NCI-H2171 (cell line): ENCODE results near the gene FIGNL2.
"Not testable (repeated sequence)": the region's sequence is repeated elsewhere in the genome, so short reads cannot be mapped to it uniquely, and the experiment has no call there.

Source experiments
- DNase-seq: peaks from one replicate; lab custom pipeline; 2025; lab: John Stamatoyannopoulos, UW

Gene FIGNL2, protein sequence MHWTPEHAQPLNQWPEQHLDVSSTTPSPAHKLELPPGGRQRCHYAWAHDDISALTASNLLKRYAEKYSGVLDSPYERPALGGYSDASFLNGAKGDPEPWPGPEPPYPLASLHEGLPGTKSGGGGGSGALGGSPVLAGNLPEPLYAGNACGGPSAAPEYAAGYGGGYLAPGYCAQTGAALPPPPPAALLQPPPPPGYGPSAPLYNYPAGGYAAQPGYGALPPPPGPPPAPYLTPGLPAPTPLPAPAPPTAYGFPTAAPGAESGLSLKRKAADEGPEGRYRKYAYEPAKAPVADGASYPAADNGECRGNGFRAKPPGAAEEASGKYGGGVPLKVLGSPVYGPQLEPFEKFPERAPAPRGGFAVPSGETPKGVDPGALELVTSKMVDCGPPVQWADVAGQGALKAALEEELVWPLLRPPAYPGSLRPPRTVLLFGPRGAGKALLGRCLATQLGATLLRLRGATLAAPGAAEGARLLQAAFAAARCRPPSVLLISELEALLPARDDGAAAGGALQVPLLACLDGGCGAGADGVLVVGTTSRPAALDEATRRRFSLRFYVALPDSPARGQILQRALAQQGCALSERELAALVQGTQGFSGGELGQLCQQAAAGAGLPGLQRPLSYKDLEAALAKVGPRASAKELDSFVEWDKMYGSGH

DNA sequence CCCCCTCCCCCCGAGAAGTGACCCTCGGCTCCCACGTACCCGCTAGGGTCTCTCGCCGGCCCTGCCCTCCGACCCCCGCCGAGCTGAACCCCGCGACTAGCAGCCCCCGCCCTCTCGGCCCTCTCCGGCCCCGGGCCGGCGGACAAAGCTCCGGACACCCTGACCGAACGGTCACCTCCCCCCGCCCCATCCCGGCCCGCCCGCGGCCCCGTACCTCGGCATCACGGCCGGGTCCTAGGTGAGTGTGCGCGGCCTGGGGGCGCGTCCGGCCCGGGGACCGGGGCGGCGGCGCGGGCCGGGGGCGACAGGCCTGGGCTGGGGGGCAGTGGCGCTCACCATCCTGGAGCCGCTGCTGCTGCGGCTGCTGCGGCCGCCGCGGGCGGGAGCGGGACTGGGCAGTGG, at the start of gene FIGNL2:
Gene FIGNL2, minus strand, starts transcription at position 393 of the 402 bp plus-strand sequence. CDS start 26,305 bp downstream, outside the sequence.
- DNase-seq = no peak

DNA sequence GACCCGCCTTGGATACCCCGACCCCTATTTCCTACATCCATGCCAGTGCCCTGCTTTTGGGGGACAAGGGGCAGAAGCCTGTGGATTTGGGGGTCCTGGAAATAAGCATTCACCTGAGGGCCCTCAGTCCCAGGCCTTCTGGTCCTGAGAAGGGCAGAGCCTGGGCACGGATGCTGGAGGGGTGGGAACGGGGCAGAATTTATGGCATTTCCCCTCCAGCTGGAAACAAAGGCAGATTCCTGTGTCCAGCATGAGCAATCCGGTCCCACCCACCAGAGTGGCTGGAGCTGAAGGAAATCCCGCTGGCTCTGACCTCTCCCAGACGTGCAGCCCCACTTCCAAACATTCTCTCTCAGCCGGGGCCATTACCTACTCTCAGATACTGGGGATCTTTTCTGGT, 48.7 kb upstream of the FIGNL2 start:
- DNase-seq = no peak

DNA sequence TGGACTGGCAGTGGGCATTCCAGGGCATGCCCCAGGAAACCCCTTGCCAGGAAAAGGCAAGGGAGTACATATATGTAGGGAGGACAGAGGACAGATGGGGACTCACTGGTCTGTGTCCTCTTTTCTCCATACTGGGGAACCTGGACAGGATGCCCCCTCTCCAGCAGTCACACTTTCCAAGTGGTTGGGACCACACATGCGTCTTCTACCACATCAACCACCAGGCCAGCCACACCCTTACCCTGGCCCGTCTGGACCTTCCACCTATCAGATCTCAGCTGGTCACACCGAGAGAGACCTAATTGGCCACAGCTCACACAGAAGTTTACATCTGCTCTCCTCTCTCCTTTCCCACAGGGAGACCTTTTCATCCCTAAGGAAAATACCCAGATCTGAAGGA, 47.7 kb upstream of the FIGNL2 start:
- no peak for DNase-seq

DNA sequence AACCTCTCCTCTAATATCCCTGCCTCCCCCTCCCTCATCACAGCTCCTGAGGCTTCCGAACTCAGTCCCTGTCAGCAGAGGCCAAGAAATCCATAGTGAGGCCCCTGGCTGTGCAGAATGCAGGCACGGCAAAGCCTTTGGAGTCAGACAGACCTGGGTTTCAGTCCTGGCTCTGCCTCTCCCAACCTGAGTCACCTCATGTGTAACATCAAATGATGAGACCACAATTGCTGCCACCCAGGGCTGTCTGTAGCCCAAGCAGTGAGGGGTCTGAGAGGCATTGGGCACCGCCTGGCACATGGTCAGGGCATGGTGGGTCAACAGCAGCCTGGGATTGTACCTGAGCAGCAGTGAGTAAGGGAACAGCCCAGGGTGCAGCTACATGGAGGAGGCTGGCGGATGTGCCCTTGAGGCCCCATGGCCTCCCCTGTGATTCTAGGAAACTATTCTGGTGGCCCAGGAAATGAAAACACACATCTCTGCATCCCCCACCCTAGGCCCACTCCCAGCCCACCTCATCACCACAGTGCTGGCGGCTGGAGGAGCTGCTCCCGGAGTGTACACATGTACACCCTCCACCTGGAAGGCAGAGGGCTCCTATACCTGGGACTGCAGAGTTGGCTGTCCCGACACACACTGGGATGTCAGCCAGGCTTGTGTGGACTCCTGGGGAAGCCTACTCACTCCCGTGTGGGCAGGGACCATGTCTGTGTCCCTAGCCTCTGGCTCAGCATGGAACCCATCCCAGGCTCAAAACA, 47.0 kb upstream of the FIGNL2 start:
- no peak for DNase-seq

DNA sequence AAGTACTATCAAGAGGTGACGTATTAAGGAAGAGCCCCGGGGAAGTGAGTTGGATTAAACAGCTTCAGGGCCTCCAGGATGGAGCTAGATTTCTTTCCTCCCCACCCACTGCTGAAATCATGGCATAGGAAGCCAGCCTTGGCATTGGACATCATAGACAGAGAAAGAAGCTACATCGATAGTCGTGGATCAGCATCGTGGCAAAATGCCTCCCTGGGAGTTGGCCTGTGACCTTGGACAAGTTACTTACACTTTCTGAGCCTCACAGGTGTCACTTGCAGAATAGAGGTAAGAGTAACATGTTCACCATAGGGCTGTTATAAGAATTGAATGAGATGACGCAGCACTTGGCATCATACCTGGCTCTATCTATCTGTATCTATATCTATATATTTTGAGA, 45.3 kb upstream of the FIGNL2 start:
- DNase-seq = no peak

DNA sequence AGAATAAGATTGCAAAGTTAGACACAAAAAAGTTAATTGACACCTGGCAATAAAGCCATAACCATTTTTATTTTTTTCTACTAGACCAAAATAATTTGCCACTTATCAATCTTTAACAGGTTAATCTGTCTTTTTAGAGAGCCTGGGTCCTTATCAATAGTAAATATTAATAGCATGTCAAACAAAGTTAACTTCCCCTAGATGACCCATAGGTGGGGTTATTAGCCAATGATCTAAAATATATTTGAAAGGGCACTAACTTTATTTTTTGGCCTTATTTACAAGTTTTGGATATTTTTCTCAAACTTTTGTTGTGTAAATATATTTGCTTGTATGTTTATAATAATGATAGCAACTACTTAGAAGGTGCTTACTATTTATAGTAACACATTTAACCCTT, 43.3 kb upstream of the FIGNL2 start:
- DNase-seq = no peak

DNA sequence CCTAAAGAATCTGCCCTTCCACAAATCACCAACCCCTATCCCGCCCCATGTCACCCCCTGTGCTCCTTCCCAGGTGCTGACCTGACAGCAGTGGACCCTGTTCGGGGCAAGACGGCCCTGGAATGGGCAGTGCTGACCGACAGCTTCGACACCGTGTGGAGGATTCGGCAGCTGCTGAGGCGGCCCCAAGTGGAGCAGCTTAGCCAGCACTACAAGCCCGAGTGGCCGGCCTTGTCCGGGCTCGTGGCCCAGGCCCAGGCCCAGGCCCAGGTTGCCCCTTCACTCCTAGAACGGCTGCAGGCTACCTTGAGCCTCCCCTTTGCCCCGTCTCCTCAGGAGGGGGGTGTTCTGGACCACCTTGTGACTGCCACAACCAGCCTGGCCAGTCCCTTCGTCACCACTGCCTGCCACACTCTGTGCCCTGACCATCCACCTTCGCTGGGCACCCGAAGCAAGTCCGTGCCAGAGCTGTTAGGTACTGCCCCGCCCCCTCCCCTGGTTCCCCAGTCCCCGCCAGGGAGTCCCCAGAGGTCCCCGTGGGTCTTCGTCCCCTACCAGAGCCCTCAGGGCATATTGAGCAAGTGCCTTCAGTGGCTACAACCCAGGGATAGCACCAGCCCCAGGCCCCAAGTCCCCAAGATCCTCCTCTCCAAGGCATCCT, 42.1 kb upstream of the FIGNL2 start:
- no peak for DNase-seq

DNA sequence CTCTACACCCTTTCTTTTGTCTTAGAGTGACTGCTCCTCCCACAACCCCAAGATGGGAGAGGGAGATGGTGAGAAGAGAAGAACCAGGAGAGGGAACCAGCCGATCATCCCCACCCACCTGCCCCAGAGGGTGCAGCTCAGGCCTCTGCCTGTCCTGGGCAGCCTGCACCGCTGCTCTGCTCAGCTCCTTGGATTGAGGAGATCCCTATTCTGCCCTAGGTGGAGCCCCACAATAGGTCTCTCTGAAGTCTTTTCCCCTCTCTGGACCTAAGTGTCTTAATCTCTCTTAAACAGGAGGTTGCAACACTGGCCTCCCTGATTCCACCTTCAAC, 41.6 kb upstream of the FIGNL2 start:
- no peak for DNase-seq

DNA sequence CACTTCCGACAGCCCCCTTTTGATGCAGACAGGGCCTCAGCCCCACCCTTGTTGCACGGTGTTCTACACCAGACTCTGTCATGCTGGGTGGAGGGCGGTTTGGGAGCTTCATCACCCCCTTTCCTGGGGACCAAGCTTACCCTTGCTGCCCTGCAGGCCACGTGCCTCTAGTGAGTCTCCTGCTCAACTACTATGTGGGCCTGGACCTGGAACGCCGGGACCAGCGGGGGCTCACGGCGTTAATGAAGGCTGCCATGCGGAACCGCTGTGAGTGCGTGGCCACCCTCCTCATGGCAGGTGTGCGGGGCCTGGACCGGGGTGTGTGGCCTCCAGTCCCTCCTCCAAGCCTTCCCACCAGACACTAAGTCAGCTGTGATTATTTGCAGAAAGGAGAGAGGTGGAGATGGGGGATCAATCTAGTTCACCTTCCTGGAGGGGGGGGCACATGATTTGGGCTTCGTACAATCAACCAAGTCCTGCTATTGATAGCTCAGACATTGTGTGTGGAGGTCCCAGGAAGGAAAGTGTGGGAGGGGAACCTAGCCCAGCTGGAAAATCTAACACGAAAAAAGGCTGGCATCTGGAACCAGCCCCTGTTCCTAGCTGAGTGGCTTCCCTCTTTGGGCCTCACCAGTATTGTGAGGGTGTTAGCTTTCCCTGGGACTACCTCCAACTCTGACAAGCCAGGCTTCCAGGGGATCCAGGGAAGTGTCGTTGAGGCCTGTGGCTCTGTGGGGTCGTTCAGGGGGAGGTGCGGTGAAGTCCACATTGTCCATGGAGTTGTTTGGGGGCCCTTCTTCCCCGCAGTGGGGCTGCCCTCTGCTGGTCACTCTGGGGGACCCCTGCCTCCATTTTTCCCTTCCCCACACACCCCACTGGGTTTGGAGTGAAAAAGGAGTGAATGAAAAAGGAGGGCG, 41.0 kb upstream of the FIGNL2 start:
- DNase-seq = no peak

DNA sequence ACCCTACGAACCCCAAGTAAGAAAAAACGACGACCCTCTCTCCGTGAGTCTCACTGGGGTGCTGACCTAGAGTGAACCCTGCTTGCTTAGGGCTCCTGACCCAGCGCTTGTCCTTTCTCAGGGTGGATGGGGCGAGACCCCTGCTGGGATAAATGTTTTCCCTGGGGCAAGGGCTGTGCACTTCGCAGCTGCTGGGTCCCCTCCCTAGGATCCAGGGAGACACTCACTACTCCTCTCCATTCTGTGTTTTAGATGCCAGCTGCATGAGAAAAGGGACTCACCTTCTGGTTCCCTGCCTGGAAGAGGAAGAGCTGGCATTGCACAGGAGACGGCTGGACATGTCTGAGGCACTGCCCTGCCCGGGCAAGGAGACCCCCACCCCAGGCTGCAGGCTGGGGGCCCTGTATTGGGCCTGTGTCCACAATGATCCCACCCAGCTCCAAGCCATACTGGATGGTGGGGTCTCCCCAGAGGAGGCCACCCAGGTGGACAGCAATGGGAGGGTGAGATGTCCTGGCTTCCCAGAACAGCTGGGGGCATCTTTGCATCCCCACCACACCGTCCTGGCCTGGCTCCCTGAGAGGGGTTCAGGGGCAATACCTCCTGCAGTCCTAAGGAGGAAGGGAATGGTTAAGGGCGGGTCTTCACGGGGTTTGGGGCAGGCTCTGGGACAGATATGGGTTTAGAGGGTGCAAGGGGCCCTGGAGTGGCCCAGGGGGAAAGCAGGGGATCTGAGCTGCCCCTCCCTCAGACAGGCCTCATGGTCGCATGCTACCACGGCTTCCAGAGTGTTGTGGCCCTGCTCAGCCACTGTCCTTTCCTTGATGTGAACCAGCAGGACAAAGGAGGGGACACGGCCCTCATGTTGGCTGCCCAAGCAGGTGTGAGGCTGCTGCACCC, 40.0 kb upstream of the FIGNL2 start:
- no peak for DNase-seq

DNA sequence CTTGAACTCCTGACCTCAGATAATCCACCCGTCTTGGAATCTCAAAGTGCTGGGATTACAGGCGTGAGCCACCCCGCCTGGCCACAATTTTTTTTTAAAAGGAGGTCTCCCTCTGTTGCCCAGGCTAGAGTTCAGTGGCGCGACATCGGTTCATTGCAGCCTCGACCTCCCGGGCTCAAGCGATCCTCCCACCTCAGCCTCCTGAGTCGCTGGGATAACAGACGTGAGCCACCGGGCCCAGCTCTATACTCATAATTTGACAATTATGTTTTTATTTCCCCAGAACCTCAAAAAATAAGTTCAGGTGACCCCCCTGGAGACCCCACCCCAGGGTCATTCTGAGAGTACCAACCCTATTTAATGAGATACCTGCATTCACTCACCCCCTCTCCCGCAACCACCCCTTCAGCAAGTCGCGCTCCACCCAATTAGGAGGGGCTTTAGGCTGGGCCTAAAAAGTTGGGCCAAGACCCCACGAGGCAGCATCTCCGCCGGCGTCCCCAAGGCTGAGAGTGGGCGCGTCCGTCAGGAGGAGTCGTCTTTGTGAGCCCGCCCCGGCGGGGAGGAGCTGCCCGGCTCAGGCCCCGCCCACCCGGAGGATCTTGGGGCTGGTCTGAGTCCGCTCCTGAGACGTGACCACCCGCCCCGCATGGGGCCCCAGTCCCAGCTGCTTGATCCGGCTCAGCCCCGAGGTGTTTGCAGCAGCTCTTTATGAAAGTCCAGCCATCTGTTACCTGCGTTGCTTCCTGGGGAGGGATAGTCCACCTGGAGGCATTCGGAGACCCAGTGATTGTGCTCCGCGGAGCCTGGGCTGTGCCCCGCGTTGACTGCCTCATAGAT, 39.2 kb upstream of the FIGNL2 start, which contains the start of gene ANKRD33:
Gene ANKRD33, plus strand, starts transcription at position 628 of the 840 bp plus-strand sequence. Its CDS starts 84 bp downstream, at position 712.
- DNase-seq = peak; percentile 76

DNA sequence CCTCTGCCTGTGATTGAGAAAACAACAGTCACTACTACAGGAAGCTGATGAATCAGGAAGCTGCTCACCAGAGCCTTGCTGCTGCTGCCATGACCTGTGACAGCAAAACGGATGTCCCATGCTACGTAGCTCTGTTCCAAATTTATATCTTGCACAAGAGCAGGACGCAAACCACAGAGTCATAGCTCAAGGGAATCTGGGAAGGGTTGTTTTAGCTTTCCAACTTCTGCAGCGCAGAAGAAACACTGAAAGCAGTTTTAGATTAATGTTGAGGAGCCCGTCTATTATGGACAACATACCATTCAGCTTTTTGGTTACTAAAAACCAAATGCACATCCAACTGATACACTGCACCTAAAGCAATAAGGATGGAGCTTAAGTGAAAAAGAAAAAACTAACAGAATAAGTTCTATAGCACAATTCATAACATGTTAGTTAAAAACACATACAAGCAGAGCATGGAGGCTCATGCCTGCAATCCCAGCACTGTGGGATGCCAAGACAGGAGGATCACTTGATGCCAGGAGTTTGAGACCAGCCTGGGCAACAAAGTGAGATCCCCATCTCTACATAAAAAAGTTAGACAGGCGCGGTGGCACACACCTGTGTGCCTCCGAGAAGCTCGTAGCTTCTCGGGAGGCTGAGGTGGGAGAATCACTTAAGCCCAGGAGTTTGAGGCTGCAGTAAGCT, 37.6 kb upstream of the FIGNL2 start:
- no peak for DNase-seq

DNA sequence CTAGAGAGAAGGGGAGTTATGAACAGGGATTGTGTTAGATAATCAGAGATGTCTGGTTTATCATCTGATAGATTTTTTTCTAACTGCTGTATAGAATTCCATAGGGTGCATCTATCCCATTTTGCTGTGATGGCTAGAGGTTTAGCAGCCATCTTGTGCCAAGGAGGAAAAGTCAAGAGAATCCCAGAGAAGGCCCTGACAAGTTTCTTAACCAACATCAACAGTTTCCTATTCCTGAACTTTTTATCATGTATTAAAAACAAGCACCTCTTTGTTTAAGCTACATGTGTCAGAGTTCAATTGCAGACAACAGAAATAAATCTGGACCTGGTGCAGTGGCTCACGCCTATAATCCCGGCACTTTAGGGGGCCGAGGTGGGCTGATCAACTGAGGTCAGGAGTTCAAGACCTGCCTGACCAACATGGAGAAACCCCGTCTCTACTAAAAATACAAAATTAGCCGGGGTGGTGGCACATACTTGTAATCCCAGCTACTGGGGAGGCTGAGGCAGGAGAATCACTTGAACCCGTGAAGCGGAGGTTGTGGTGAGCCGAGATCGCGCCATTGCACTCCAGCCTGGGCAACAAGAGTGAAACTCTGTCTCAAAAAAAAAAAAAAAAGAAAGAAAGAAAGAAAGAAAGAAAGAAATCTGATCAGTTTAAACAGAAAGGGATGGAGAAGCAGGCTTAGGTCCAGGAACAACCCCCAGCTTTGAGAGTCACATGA, 36.9 kb upstream of the FIGNL2 start:
- DNase-seq = not testable (repeated sequence)

DNA sequence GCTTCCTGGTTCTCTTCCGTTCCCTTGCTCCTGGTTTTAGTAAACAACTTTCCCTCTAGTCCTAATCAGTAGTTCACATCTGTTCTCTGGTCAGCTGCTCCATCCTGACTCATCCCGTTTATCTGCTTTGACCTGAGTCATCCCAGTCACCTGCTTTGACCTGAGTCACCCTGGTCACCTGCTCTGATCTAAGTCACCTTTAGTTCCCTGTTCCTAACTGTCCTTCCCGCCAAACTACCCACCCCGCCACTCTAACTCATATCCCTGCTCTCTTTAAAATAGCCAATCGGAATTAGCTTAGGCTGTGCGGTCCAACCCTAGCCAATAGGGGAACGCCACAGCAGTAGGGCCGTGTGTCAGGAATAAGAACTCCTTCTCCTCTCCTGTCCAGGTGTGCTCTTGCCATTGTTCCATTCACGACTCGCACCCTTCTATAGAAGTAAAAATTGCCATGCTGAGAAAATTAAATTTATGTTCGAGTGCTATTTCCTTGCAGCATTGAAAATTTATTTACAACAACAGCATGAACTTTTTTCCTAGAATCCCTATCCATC, 36.2 kb upstream of the FIGNL2 start:
- no peak for DNase-seq

DNA sequence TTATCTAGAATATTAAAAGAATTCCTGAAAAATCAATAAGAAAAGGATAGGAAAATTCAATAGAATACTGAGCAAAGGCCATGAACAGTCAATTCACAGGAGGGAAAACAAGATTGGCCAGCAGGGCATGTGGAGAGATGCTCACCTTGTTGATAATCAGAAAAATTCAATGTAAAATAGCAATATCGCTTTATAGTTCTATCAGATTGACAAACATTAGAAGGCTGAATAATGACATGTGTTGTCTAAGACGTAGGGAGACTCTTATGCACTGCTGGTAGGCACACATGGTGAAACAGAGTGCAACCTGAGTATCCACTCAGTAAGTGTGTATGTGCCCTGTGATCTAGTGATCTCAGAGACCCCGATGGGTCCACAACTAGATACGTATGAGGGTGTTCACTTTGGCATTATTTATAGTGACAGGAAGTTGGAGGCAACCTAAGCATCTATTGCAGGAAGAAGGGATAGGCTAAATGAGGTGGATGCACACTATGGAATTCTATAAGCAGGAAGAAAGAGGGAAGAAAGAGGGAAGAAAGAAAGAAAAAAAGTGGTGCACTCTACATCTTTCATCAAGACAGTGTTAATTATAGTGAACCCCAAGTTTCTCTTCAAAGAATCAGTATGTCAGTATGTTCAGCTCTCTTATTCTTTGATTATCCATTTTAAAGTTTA, 35.6 kb upstream of the FIGNL2 start:
- DNase-seq = no peak

DNA sequence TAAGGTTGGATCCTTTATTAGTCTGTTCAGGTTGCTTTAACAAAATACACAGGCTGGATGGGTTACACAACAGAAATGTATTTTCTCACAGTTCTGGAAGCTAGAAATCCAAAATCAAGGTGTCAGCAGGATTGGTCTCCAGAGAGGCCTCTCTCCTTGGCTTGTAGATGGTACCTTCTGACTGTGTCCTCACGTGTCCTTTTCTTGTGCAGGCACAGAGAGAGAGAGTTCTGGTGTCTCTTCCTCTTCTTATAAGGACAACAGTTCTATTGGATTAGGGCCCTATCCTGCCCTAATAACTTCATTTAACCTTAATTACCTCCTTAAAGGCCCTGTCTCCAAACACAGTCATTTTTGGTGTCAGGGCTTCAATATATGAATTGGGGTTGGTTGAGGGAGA, 34.8 kb upstream of the FIGNL2 start:
- no peak for DNase-seq

DNA sequence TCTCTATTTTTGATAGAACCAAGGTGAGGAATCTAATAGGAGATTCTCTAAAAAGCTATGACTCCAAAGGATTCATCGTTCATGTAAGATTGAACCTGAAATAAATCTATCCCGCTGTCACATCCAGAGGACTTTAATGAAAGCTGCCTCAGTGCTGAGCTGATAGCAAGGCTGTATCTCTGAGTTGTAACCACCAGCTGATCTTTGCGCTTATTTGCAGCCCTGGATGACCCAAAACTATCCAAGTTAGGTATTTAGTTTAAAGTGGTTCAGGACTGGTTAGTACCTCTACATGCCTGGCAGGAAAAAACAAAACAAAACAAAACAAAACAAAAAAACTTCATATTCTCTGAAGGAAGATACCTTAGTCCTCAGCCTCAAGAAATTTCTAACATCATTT, 30.6 kb upstream of the FIGNL2 start:
- no peak for DNase-seq
